ENCODE data around the gene LRRC8B. TPM values are rescaled to one million over a fixed set of nuclear protein-coding genes. Genes with fewer than 3 reads are reported as not detected.
"Not testable (repeated sequence)": the region's sequence is repeated elsewhere in the genome, so short reads cannot be mapped to it uniquely, and the experiment has no call there.

Gene LRRC8B
- polyA plus RNA-seq, 2 donors: 1.9 to 3.0 TPM

- WGBS, 2 donors: 86 to 88% methylated on average over 4 of the region's 4 CpGs
- H3K27ac ChIP-seq (ENCODE audit: low read depth in 2 of 2, low read length in 1 of 2): no peak overlapping the region
- H3K4me1 ChIP-seq (ENCODE audit: control insufficient read depth in 2 of 2, insufficient read depth in 2 of 2, low read length in 1 of 2): no peaks in the 10 kb centered on the region
- H3K27me3 ChIP-seq (ENCODE audit: control insufficient read depth in 1 of 2, insufficient read depth in 2 of 2, low read length in 2 of 2): no peaks in the 10 kb centered on the region
- H3K36me3 ChIP-seq (ENCODE audit: control insufficient read depth in 2 of 2, insufficient read depth in 2 of 2, low read length in 1 of 2): no peaks in the 10 kb centered on the region
- no peak overlapping the region for H3K4me3 ChIP-seq (ENCODE audit: low read depth in 1 of 2, low read length in 2 of 2)
- H3K9me3 ChIP-seq (ENCODE audit: control insufficient read depth in 2 of 2, insufficient read depth in 1 of 2, low read depth in 1 of 2, low read length in 1 of 2): no peaks in the 10 kb centered on the region
Observed at GRCh38 chr1:89624715-89625323, 100.2 kb downstream of the LRRC8B start.

- Histone ChIP-seq H3K9me3 (ENCODE audit: control insufficient read depth in 2 of 2, insufficient read depth in 1 of 2, low read depth in 1 of 2, low read length in 1 of 2) (no peaks in the 10 kb centered on the region), H3K4me1 (ENCODE audit: control insufficient read depth in 2 of 2, insufficient read depth in 2 of 2, low read length in 1 of 2) (no peaks in the 10 kb centered on the region), H3K27me3 (ENCODE audit: control insufficient read depth in 1 of 2, insufficient read depth in 2 of 2, low read length in 2 of 2) (peaks cover 0 to 3% of the 10 kb centered on the region in 2 donors), H3K36me3 (ENCODE audit: control insufficient read depth in 2 of 2, insufficient read depth in 2 of 2, low read length in 1 of 2) (no peaks in the 10 kb centered on the region), H3K4me3 (ENCODE audit: low read depth in 1 of 2, low read length in 2 of 2) (no peak overlapping the region), H3K27ac (ENCODE audit: low read depth in 2 of 2, low read length in 1 of 2) (no peak overlapping the region)
Observed at GRCh38 chr1:89627596-89627962, 103.0 kb downstream of the LRRC8B start.

- Histone ChIP-seq H3K27ac (ENCODE audit: low read depth in 2 of 2, low read length in 1 of 2) (no peak overlapping the region), H3K4me3 (ENCODE audit: low read depth in 1 of 2, low read length in 2 of 2) (no peak overlapping the region), H3K27me3 (ENCODE audit: control insufficient read depth in 1 of 2, insufficient read depth in 2 of 2, low read length in 2 of 2) (peaks cover 0 to 3% of the 10 kb centered on the region in 2 donors), H3K36me3 (ENCODE audit: control insufficient read depth in 2 of 2, insufficient read depth in 2 of 2, low read length in 1 of 2) (no peaks in the 10 kb centered on the region), H3K9me3 (ENCODE audit: control insufficient read depth in 2 of 2, insufficient read depth in 1 of 2, low read depth in 1 of 2, low read length in 1 of 2) (no peaks in the 10 kb centered on the region), H3K4me1 (ENCODE audit: control insufficient read depth in 2 of 2, insufficient read depth in 2 of 2, low read length in 1 of 2) (peaks cover 0 to 6% of the 10 kb centered on the region in 2 donors)
- 55 to 74% methylated on average over 2 of the region's 2 CpGs for WGBS, 2 donors
Observed at GRCh38 chr1:89629146-89629545, 104.5 kb downstream of the LRRC8B start.

GRCh38 chr1:89629600-89629999 lies 105.0 kb downstream of the LRRC8B start:
- not testable (repeated sequence) for H3K9me3 ChIP-seq (ENCODE audit: control insufficient read depth in 2 of 2, insufficient read depth in 1 of 2, low read depth in 1 of 2, low read length in 1 of 2); H3K27ac ChIP-seq (ENCODE audit: low read depth in 2 of 2, low read length in 1 of 2); H3K36me3 ChIP-seq (ENCODE audit: control insufficient read depth in 2 of 2, insufficient read depth in 2 of 2, low read length in 1 of 2); H3K4me1 ChIP-seq (ENCODE audit: control insufficient read depth in 2 of 2, insufficient read depth in 2 of 2, low read length in 1 of 2); H3K27me3 ChIP-seq (ENCODE audit: control insufficient read depth in 1 of 2, insufficient read depth in 2 of 2, low read length in 2 of 2); H3K4me3 ChIP-seq (ENCODE audit: low read depth in 1 of 2, low read length in 2 of 2)
- 91 to 93% methylated on average over 2 of the region's 2 CpGs for WGBS, 2 donors

- 96 to 98% methylated on average over 3 of the region's 3 CpGs for WGBS, 2 donors
- no peaks in the 10 kb centered on the region for H3K36me3 ChIP-seq (ENCODE audit: control insufficient read depth in 2 of 2, insufficient read depth in 2 of 2, low read length in 1 of 2)
Observed at GRCh38 chr1:89630048-89630447, 105.4 kb downstream of the LRRC8B start.

GRCh38 chr1:89631816-89632656 lies 107.4 kb downstream of the LRRC8B start:
- H3K36me3 ChIP-seq (ENCODE audit: control insufficient read depth in 2 of 2, insufficient read depth in 2 of 2, low read length in 1 of 2): no peaks in the 10 kb centered on the region
- peaks cover 0 to 6% of the 10 kb centered on the region in 2 donors for H3K4me1 ChIP-seq (ENCODE audit: control insufficient read depth in 2 of 2, insufficient read depth in 2 of 2, low read length in 1 of 2)
- H3K4me3 ChIP-seq (ENCODE audit: low read depth in 1 of 2, low read length in 2 of 2): peak overlapping the region; percentile 70 to 74
- H3K9me3 ChIP-seq (ENCODE audit: control insufficient read depth in 2 of 2, insufficient read depth in 1 of 2, low read depth in 1 of 2, low read length in 1 of 2): no peaks in the 10 kb centered on the region
- H3K27ac ChIP-seq (ENCODE audit: low read depth in 2 of 2, low read length in 1 of 2): peak overlapping the region; percentile 60 to 81
- 29 to 31% methylated on average over 19 of the region's 19 CpGs for WGBS, 2 donors
- peaks cover 0 to 3% of the 10 kb centered on the region in 2 donors for H3K27me3 ChIP-seq (ENCODE audit: control insufficient read depth in 1 of 2, insufficient read depth in 2 of 2, low read length in 2 of 2)

More at GRCh38 chr1:89630048-89630447, 105.4 kb downstream of the LRRC8B start:
- Histone ChIP-seq H3K4me1 (ENCODE audit: control insufficient read depth in 2 of 2, insufficient read depth in 2 of 2, low read length in 1 of 2) (peaks cover 0 to 6% of the 10 kb centered on the region in 2 donors), H3K9me3 (ENCODE audit: control insufficient read depth in 2 of 2, insufficient read depth in 1 of 2, low read depth in 1 of 2, low read length in 1 of 2) (no peaks in the 10 kb centered on the region), H3K4me3 (ENCODE audit: low read depth in 1 of 2, low read length in 2 of 2) (no peak overlapping the region), H3K27ac (ENCODE audit: low read depth in 2 of 2, low read length in 1 of 2) (no peak overlapping the region), H3K27me3 (ENCODE audit: control insufficient read depth in 1 of 2, insufficient read depth in 2 of 2, low read length in 2 of 2) (peaks cover 0 to 3% of the 10 kb centered on the region in 2 donors)

GRCh38 chr1:89632657-89633247 lies 108.1 kb downstream of the LRRC8B start, which contains the start of gene LRRC8C:
Gene LRRC8C (plus strand): TSS chr1:89633120. CDS start chr1:89686474, 53,354 bp downstream.
- H3K4me1 ChIP-seq (ENCODE audit: control insufficient read depth in 2 of 2, insufficient read depth in 2 of 2, low read length in 1 of 2): peaks cover 0 to 6% of the 10 kb centered on the region in 2 donors
- 0% methylated on average over 64 to 76 of the region's 76 CpGs for WGBS, 2 donors

GRCh38 chr1:89633248-89633799 lies 108.7 kb downstream of the LRRC8B start:
- peak overlapping the region; percentile 60 to 81 for H3K27ac ChIP-seq (ENCODE audit: low read depth in 2 of 2, low read length in 1 of 2)
- no peaks in the 10 kb centered on the region for H3K9me3 ChIP-seq (ENCODE audit: control insufficient read depth in 2 of 2, insufficient read depth in 1 of 2, low read depth in 1 of 2, low read length in 1 of 2)
- WGBS, 2 donors: 0 to 1% methylated on average over 54 to 57 of the region's 57 CpGs
- H3K4me1 ChIP-seq (ENCODE audit: control insufficient read depth in 2 of 2, insufficient read depth in 2 of 2, low read length in 1 of 2): peaks cover 0 to 6% of the 10 kb centered on the region in 2 donors
- no peaks in the 10 kb centered on the region for H3K36me3 ChIP-seq (ENCODE audit: control insufficient read depth in 2 of 2, insufficient read depth in 2 of 2, low read length in 1 of 2)
- peaks cover 0 to 3% of the 10 kb centered on the region in 2 donors for H3K27me3 ChIP-seq (ENCODE audit: control insufficient read depth in 1 of 2, insufficient read depth in 2 of 2, low read length in 2 of 2)
- peak overlapping the region; percentile 70 to 74 for H3K4me3 ChIP-seq (ENCODE audit: low read depth in 1 of 2, low read length in 2 of 2)

More at GRCh38 chr1:89632657-89633247, 108.1 kb downstream of the LRRC8B start, which contains the start of gene LRRC8C:
- Histone ChIP-seq H3K4me3 (ENCODE audit: low read depth in 1 of 2, low read length in 2 of 2) (peak within 1 kb of the TSS; percentile 70 to 74), H3K27ac (ENCODE audit: low read depth in 2 of 2, low read length in 1 of 2) (peak within 1 kb of the TSS; percentile 60 to 81), H3K36me3 (ENCODE audit: control insufficient read depth in 2 of 2, insufficient read depth in 2 of 2, low read length in 1 of 2) (no peaks in the 10 kb centered on the region), H3K27me3 (ENCODE audit: control insufficient read depth in 1 of 2, insufficient read depth in 2 of 2, low read length in 2 of 2) (peaks cover 0 to 3% of the 10 kb centered on the region in 2 donors), H3K9me3 (ENCODE audit: control insufficient read depth in 2 of 2, insufficient read depth in 1 of 2, low read depth in 1 of 2, low read length in 1 of 2) (no peaks in the 10 kb centered on the region)
